ENCODE data around the gene SLC66A2.
A peak's percentile ranks its signal among the peaks of the same experiment; 100 is the strongest.

The SLC66A2 gene

GRCh38 chr18:79974025-79974654 lies 22.7 kb upstream of the SLC66A2 start:
- Histone ChIP-seq H3K27me3 (no peaks in the 10 kb centered on the region), H3K4me3 (no peak overlapping the region), H3K27ac (no peak overlapping the region), H4K20me1 (peaks cover 86 to 99% (median 98%) of the 10 kb centered on the region in 11 experiments; a peak in 21 of 22 replicates), H3K4me1 (no peaks in the 10 kb centered on the region), H3K9ac (no peak overlapping the region), H3K9me3 (replicated peaks in 1 of 11) (no peaks in the 10 kb centered on the region), H3K4me2 (no peak overlapping the region), H3K36me3 (peaks cover 74 to 99% (median 95%) of the 10 kb centered on the region in 11 experiments)
- no peak for TF ChIP-seq Cebpa-rat (IDR thresholded peaks at IDR 0.05)

GRCh38 chr18:79973517-79973916 lies 22.1 kb upstream of the SLC66A2 start:
- no peak overlapping the region for H3K4me3 ChIP-seq
- H3K4me2 ChIP-seq: no peak overlapping the region
- peaks cover 80 to 97% (median 94%) of the 10 kb centered on the region in 11 experiments; a peak in 21 of 22 replicates for H4K20me1 ChIP-seq
- peaks cover 70 to 95% (median 89%) of the 10 kb centered on the region in 11 experiments for H3K36me3 ChIP-seq
- H3K9ac ChIP-seq: no peak overlapping the region
- H3K27me3 ChIP-seq: no peaks in the 10 kb centered on the region
- no peaks in the 10 kb centered on the region for H3K9me3 ChIP-seq (replicated peaks in 1 of 11)
- no peak for TF ChIP-seq Cebpa-rat (IDR thresholded peaks at IDR 0.05)
- no peaks in the 10 kb centered on the region for H3K4me1 ChIP-seq
- no peak overlapping the region for H3K27ac ChIP-seq

- H3K4me1 ChIP-seq: no peaks in the 10 kb centered on the region
- H3K27me3 ChIP-seq: no peaks in the 10 kb centered on the region
- no peak overlapping the region for H3K4me2 ChIP-seq
- TF ChIP-seq Cebpa-rat (IDR thresholded peaks at IDR 0.05): no peak
- no peak overlapping the region for H3K27ac ChIP-seq
- H3K36me3 ChIP-seq: peaks cover 67 to 93% (median 82%) of the 10 kb centered on the region in 11 experiments
- H3K9ac ChIP-seq: no peak overlapping the region
- no peak overlapping the region for H3K4me3 ChIP-seq
- H3K9me3 ChIP-seq (replicated peaks in 1 of 11): no peaks in the 10 kb centered on the region
- peaks cover 72 to 97% (median 93%) of the 10 kb centered on the region in 11 experiments; a peak in 21 of 22 replicates for H4K20me1 ChIP-seq
Measured at GRCh38 chr18:79972720-79973119, 21.3 kb upstream of the SLC66A2 start.

DNA sequence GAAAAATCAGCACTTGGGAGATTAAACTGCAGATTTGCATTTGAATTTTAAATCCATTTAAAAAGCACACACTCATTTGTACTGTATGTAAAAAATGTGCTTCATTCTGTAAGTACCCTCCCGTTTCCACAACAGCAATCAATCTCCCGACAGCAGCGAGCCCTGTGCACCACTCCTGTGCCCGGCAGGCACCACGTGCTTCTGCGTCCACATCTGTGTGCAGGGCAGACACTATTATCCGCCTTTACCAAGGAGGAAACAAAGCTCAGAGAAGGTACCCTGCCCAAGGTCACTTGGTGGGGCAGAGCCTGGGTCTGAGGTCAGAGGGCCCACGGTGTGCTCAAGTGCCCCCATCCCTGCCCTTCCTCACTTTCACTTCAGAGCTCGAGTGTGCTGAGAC lies 20.5 kb upstream of the SLC66A2 start:
- H3K4me1 ChIP-seq: no peaks in the 10 kb centered on the region
- no peaks in the 10 kb centered on the region for H3K9me3 ChIP-seq (replicated peaks in 1 of 11)
- no peak overlapping the region for H3K9ac ChIP-seq
- H3K4me3 ChIP-seq: no peak overlapping the region
- no peak for TF ChIP-seq Cebpa-rat (IDR thresholded peaks at IDR 0.05)
- no peak overlapping the region for H3K27ac ChIP-seq
- H3K4me2 ChIP-seq: no peak overlapping the region
- no peaks in the 10 kb centered on the region for H3K27me3 ChIP-seq
- peaks cover 60 to 86% (median 75%) of the 10 kb centered on the region in 11 experiments for H3K36me3 ChIP-seq
- peaks cover 65 to 96% (median 92%) of the 10 kb centered on the region in 11 experiments; a peak in 21 of 22 replicates for H4K20me1 ChIP-seq

GRCh38 chr18:79971211-79971952 lies 19.9 kb upstream of the SLC66A2 start:
- no peaks in the 10 kb centered on the region for H3K4me1 ChIP-seq
- H3K4me3 ChIP-seq: no peak overlapping the region
- TF ChIP-seq Cebpa-rat (IDR thresholded peaks at IDR 0.05): no peak
- H3K27me3 ChIP-seq: no peaks in the 10 kb centered on the region
- no peak overlapping the region for H3K27ac ChIP-seq
- peaks cover 59 to 92% (median 87%) of the 10 kb centered on the region in 11 experiments; a peak in 21 of 22 replicates for H4K20me1 ChIP-seq
- no peak overlapping the region for H3K4me2 ChIP-seq
- no peak overlapping the region for H3K9ac ChIP-seq
- H3K36me3 ChIP-seq: peaks cover 54 to 80% (median 69%) of the 10 kb centered on the region in 11 experiments
- H3K9me3 ChIP-seq (replicated peaks in 1 of 11): no peaks in the 10 kb centered on the region

DNA sequence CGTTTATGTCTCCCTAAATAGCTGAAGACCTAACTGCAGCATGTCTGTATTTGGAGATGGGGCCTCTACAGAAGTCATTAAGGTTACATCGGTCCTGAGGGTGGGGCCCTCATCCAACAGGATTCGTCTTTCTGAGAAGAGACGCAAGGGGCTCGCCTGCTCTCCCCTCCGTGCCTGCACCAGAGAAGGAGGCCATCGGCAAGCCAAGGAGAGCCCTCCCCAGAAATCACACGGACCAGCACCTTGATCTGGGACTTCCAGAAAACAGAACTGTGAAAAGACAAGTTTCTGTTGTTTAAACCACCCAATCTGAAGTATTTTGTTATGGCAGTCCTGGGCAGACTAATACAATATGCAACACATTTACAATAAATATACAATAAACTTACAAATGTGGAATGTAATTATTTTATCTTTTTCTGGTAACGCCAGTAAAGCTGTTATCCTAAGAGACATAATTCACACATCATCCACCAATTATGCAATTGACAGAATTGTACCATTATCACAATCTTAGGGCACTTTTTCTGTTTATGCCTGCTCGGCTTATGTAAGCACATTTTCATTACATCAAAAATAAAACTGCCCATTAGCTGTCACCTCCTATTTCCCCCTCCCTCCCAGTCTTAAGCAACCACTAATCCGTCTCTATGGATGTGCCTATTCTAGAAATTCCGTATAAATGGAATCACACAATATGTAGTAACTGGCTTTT lies 19.1 kb upstream of the SLC66A2 start:
- Histone ChIP-seq H3K9ac (no peak overlapping the region), H3K27me3 (no peaks in the 10 kb centered on the region), H3K27ac (no peak overlapping the region), H3K36me3 (peaks cover 46 to 72% (median 61%) of the 10 kb centered on the region in 11 experiments), H3K9me3 (replicated peaks in 1 of 11) (no peaks in the 10 kb centered on the region), H3K4me1 (peaks cover 2 to 4% (median 2%) of the 10 kb centered on the region in 10 experiments), H3K4me2 (no peak overlapping the region), H4K20me1 (peaks cover 51 to 89% (median 80%) of the 10 kb centered on the region in 11 experiments; a peak in 21 of 22 replicates), H3K4me3 (no peak overlapping the region)
- TF ChIP-seq Cebpa-rat (IDR thresholded peaks at IDR 0.05): no peak

- Histone ChIP-seq H3K4me3 (peak overlapping the region; percentile 56 to 73 (median 63)), H4K20me1 (peaks cover 9 to 73% (median 56%) of the 10 kb centered on the region in 11 experiments; a peak in 21 of 22 replicates), H3K9ac (peak overlapping the region; percentile 63 to 90 (median 78)), H3K36me3 (peaks cover 0 to 19% (median 9%) of the 10 kb centered on the region in 11 experiments; a peak in 19 of 22 replicates), H3K9me3 (replicated peaks in 1 of 11) (no peaks in the 10 kb centered on the region), H3K27me3 (peaks cover 0 to 17% (median 5%) of the 10 kb centered on the region in 11 experiments; a peak in 11 of 22 replicates), H3K4me2 (peak overlapping the region; percentile 91 to 99 (median 97)), H3K4me1 (peaks cover 25 to 43% (median 37%) of the 10 kb centered on the region in 10 experiments), H3K27ac (peak overlapping the region; percentile 32 to 71 (median 61); a peak in 21 of 22 replicates)
- TF ChIP-seq Cebpa-rat (IDR thresholded peaks at IDR 0.05): no peak
Measured at GRCh38 chr18:79965119-79965902, 13.9 kb upstream of the SLC66A2 start.

Data from BLaER1 treated with 17β-estradiol and CSF1 and Interleukin-3, amounts not matched to agents 10 nM and 100 nM (cell line).